HuH-7 (cell line): ENCODE measurements around the gene ADAMTS12.

Experiments used
- DNase-seq: peaks from one replicate; pipeline ENCODE4 v3.0.0; 2011; ENCODE audit warnings: low spot score

ADAMTS12 gene

DNA sequence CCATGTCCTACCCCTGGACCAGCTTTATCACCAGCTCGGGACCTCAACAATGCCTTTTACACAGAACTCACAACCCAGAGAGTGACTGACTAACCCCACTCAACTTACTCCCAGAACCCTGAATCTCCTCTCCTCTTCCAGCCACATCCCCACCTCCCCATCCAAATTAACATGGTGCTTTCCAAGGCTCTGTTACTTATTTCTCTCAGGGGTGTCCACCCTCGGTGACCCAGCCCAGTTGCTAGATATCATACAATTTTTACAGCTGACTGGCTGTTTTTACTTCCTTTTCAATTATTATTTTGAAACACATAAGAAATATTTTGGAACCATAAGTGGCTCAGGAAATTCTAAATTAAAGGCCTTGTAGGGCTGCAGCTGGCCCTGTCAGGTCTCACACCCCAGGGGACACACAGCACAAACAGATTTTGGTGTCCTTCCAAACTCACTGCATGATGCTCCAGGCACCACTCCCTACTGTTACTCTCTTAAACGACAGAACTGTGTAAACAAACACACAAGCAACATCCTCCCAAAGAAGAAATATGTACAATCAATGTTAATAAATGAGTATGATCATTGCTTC lies 180.6 kb downstream of the ADAMTS12 start:
- DNase-seq = no peak

DNA sequence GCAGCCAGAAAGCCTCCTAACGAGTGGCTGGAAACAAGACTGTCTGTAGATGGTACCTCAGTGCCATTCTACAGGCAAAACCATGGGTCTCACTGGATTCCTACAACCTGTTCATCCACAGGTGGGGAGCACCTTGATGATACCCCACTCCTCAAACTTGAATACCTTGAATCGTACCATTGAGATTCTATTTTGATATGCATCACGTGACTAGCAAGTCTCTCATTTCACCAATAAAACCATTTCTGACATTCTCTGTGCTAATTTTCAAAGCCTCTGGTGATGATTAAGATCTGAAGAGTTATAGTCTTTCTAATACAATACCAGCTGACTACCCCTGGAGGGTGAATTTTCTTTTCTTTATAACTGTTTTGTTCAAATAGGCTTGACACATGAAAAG lies 188.9 kb downstream of the ADAMTS12 start:
- DNase-seq = no peak

DNA sequence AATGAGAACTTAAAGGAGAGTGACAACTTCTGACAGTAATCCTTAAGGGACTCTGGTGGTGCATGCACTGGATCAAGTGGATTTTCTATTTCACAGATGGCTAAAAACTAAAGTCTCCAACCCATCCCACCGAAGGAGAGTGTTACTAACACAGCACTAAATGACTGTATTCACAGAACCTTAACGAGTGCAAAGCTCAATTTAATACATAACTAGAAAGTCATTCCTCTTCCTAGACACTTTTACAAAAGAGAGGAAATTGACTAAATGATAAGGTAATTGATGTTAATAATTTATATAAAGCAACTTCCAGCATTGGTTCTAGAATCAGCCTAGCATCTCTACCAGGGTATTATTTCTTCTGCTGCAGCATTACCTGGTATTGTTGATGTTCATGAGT lies 189.8 kb downstream of the ADAMTS12 start:
- no peak for DNase-seq

DNA sequence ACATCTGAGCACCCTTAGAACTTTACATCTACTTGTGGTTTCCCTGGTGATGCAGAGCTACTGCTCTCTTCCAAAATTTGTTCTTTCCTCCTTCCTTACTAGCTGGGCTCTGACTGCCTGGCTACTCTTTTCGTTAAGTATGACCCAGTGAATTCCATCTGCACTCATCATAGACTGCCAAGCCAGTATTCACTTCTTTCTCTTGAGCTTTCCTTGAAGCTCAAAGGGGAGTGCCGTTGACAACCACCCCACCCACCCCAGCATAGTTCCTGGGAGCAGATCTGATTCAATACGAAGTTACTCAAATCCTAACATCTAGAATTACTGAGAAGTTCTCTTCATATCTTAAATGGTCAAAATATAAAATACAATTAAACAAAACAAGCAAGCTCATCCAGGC lies 190.5 kb downstream of the ADAMTS12 start:
- DNase-seq = no peak

DNA sequence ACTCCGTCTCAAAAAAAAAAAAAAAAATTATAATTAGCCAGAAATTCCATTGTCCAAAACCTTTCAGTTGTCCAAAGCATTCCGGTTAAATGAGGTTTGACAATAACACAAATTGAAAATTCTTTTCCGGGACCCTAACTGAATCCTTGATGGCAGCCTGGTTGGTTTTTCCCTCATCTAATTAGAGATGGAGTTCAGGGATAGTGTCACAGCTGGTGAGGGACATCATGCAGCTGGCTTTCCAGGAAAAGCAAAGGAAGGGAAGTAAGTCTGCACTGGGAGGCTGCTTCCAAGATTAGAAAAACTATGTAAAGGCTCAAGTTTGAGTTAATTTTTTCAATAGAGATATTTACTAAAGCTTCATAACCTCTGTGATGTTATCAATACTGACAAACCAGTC lies 195.4 kb downstream of the ADAMTS12 start:
- DNase-seq = no peak

DNA sequence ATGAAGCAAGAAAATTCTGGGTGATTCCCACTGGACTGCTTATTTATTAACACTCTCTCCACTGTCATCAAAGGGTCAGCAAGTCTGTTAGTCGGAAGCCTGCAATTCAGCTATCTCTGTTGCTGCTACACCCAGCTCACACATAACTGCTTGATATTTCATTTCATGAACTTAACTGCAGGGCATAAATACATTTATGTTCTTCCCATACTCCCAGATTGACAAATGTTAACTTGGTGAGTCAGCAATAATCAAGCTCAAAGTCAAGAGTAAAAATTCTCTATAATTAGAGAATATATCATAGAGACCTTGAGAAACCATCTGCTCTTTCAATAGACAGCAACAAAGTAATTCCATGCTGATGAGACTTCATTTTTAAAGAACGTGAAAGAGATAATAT lies 198.8 kb downstream of the ADAMTS12 start:
- no peak for DNase-seq

DNA sequence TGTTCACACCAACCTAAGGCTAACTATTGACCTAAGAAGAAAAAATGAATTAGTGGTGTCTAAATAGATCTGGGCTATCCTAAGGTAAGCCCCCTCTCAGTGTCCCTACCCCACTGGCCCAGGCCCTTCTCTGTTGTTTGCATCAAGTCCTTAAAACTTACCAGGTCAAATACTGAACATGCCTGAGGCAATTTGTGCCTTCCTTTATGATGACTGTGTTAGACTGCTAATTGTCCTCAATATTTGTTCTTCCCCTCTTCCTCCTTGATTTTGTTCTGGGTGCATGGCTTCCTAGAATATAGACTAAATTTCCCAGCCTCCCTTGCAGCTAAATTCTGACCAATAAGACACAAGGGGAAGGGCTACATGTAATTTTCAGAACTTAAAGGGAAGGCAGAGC lies 199.9 kb downstream of the ADAMTS12 start:
- DNase-seq = no peak

DNA sequence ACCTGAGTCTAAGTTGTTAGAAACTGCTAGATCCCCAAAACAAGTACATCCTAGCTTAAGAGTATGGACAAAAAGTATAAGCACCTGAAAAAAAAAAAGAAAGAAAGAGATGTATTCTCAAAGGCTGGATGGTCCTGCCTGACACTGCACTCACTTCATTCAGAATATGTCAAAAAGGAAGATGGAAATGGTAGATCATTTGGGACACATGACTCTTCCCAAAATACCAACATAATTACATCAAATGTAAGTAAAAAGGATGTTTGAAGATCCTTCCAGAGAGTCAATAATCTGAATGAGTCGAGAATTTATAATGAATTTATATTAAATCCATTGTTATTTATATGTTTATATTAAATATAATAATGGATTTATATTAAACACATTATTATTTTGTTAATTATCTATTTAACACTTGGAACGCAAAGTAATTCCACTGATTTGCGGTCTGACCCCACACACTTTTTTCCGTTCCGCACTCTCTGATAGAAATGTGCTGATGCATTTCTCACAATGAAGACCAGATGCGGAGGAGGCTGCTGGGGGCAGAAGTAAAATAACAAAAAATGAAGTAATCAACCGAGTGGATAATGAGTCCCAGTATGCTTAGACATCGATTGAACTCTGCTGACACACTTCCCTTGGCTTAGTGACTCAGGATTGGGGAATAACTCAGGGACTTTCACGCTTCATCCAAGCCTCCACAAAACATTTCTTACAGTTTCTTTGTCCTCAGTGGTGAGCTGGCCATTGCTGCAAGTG lies 201.2 kb downstream of the ADAMTS12 start:
- DNase-seq = no peak

DNA sequence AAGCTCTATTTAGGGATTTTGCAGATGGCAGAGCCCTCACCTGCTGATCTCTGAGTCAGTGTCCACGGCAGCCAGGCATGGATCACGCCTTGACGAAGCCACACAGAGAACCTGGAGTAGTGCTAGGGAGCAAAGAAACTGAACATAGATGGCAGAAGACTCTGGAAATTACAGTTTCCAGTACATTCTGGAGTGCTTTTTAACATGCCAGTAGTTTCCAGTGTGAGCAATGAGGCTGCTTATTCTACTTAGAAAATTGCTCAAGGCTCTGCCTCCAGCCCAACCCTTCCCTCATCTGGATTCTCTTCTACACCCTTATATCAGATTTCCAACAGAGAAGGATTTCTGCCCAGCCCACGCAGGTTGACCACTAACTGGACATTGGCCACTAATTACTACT lies 203.3 kb downstream of the ADAMTS12 start:
- no peak for DNase-seq

DNA sequence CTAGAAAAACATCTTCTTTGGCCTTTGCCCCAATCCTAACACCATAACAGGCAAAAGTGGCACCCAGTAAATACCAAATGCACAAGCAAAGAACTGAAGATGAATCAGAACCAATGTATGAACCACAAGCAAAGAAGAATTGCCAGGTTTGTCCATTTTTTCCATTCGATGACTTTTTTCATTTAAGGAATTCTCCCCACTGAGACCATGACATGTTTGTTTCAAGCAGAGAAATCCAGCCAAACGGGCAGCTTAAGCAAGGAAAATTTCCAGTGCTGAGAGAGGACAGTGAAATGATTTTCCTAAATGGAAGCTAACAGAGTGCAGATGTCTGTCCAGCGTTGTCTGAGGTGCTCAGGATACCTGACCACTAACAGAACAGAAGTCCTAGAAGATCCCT lies 203.7 kb downstream of the ADAMTS12 start:
- no peak for DNase-seq

DNA sequence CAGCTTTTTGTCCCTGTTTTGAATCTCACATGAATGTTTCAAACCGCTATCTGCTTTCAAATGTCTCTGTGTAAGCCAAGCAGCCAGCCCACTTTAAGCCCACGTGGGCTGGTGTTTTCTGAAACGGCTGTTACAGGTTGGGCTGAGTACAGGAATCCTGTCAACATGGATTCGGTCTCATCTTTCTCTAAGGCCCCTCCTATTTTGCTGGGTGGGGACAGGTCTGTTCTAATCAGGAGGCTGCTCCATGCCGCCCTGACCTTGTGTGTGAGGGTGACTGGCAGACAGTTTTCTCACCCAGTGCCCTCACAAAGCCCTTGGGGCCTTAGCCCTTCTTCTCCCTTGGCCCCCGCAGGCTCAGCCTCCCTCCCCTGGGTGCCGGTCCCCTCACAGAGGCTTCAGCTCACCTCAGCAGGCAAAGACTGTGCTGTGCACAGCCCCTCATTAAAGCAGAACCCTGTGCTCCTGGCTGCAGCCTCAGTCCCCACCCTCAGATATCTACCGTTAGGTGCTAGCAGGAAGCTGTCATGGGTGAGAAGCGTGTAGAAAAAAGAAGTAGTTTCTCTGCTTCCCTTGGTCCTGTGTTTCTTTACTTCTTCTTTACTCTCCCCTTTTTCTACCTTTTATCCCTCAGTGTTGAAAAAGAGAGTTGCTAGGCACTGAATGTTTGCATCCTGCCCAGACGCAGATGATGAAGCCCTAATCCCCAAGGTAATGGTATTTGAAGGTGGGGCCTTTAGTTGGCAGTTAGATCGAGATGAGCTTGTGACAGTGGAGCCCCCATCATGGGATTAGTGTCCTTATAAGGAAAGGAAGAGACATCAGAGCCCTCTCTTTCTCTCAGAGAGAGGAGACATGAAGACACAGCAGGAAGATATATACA lies 205.7 kb downstream of the ADAMTS12 start:
- DNase-seq = no peak

DNA sequence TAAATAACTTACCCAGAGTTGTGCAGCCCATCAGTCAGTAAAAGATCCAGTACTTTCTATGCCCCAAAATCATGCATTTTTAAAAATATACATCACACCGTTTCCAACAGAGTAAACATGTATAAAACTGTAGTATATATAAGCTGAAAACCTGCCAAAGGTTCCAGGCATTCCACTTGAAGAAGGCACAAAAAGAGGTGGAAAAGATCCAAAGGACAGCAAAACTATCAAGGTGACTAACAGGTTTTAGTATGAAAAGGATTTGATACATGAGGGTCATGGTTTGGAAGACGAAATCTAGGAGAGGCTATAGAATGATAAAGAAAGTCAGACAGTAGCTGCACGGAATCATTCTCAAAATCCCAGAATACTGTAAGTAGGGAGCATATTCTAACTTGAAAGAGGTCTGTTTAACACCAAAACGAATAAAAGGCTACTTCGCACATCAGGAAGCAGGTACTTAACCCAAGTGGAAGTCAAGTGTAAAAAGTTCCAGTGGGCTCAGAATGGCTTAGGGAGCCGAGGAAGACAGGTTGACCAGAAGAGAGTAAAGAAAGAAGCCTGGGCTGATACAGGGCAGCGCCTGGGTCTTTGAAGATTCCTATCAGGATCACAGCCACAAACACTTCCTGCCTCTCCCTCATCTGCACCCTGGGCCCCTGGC lies 207.2 kb downstream of the ADAMTS12 start:
- no peak for DNase-seq

DNA sequence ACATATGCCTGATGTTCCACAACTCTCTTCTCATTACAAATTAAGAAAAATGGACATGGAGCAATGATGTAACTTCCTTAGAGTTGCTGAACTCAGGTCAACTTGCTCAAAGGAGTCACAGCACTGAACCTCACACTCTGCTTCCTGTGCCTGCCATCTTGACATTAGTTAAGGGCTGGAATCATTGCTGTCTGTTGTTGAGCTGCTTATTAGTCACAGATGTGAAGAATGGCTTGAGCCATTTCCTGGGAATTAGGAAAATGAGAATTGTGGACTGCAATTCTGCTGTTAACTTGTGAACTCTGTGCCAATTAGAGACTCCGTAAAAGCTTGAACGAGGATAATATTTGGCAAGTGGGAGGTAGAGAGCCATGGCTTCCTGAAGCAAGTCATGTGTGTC lies 212.0 kb downstream of the ADAMTS12 start:
- DNase-seq = no peak

DNA sequence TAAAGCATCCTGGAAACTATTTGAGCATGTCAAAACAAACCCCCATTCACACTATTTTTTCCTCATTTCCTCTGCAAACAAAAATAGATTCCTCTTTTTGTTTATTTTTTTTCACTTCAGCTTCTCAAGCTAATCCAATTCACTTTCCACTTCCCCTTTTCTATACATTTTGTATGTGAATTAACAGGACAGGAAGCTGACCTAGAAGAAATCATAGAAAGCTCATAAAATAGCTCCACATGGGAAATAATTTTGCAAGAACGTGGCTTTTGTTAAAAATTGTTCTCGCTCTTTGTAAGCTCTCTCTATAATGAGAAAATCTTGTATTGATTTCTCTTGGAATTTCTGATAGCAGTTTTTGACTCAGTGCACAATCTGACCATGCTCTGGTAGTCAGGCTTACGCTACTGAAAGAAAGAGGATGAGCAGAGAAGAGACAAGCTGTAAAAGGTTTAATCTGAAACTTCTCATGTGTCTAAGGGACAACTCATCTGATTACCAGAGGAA lies 215.8 kb downstream of the ADAMTS12 start:
- no peak for DNase-seq

DNA sequence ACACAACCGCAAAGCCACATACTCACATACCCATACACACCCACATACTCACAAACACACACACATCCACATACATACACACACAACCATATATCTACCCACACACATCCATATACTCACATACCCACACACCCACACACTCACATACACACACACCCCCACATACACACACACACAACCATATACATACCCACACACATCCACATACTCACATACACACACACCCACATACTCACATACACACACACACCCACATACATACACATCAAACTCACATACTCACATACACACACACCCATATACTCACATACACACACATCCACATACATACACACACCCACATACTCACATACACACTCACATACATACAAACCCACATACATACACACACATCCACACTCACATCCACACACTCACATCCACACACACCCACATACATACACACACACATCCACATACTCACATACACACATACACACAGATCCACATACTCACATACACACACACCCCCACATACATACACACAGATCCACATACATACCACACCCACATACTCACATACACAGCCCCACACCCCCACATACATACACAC lies 220.0 kb downstream of the ADAMTS12 start:
- no peak for DNase-seq

DNA sequence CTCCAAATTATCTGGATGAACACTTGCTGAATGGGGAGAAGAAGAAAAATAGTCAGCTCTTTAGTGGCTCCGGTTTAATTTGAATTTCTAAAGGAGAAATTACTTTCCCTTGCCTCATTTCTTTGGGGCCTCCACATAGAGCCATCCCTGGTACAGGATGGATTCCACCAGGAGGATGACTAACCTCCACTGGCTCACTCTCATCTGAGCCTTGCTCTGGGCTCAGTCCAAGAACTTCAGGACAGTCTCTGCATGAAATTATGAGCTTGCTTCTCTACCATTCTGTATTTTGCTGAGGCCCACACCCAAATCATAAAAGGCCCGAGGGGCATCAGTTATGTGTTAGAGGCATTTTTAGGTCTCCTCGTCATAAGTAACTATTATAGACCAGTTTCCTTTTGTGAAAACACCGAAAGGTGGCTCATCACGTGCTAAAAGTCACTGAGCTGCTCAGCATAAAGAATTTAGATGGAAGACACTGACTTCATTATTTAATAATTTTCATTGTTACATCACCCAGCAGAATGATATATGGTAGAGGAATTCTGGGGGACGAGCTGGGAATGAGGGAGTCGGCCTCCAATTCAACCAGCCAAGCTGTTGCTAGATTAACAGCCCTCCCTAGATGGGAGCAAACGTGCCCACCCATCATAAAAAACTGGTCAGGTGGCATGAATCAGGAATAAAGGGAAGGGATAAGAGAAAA lies 228.9 kb downstream of the ADAMTS12 start:
- DNase-seq = no peak

DNA sequence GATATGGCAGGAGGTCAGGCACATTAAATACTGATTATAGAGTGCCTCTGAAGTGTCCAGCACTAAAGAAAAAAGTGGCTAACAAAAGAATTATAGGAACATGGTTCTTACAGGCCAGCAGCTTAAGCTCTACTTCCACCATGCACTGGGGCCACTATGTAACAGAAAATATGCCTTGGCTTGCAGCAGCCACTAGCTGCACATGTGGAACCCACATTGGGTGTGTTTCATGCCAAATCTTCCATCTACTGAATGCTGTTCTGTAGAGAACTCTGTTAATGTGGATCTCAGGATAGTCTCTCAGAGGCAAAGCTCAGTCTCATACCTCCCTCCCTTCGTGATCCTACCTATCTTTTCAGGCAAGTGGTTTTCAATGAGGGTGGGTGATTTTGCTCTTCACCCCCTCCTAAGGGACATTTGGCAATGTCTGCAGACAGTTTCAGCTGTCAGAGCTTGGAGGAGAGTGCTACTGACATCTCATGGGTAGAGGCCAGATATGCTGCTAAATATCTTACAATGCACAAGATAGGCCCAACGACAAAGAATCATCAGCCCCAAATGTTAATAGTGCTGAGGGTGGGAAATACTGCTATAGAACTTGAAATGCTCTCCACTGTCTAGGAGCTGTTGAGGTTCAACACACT lies 232.1 kb downstream of the ADAMTS12 start:
- no peak for DNase-seq

DNA sequence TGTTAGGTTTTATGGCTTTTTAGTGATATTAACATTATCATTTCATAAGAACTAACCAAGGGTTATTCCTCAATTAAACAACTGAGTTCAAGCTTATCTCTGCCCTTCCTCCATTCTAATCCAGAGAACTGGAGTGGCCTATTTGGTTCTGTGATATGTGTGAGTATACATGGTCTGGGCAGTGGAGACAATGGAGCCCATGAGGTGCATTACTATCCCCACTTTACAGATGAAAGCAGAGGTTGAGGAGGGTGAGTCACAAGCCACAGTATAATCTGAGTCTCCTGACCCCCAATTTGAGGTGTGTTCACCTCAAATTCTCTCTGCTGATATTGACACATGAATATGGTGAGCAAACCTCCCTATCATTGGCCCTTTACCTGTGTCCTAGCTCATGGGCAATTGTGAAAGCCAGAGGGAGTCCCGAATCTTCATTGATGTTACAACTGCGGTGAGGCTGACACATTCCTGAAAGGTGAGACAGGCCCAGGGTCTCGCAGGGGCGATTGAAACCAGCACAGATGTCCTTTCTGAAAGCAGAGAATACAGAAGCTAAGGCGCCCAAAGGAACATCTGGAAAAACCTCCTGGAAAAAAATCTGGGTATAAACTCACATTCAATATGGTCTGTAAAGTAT lies 233.9 kb downstream of the ADAMTS12 start:
- DNase-seq = no peak

DNA sequence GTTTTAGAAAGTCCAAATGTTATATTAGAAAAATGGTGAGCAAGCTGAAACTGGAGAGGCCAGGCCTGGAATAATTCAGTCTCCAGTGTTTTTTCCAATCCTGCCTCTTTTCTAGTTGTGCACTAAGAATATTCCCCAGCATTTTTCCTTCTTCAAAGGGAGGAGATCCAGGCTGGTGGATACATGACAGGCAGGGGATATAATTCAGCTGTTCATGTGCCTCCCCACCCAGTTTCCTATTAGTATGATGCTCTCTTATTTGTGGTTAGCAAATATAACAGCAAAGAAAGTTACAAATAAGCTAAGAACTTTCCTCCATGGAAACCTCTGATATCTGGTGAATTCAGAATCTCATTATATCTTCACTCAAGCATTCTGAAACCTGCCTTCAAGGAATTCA lies 234.6 kb downstream of the ADAMTS12 start:
- DNase-seq = no peak

DNA sequence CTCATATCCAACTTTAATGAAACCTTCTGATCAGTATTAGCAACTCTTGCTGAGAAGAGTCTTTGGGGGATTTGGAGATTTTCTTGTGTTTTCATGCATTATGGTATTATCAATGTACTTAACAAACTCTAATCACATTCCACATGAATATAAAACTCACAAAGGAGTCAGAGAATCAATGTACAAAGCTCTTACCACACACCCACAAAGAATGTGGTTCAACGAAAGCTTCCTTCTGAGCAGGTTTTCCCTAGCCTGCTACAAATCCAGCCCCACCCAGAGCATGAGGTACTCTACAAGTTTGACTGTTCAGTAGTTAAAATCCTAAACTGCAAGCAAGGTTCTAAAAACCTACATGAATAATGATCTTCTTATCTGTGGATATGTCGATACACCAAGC lies 240.9 kb downstream of the ADAMTS12 start:
- no peak for DNase-seq
